K562 (cell line): ENCODE data around the gene TTC23L. TPM values are rescaled to one million over a fixed set of nuclear protein-coding genes. Genes with fewer than 3 reads are reported as not detected.

Experiments
- CBFA2T2 ChIP-seq: fragments of 450-650 bp; conservative IDR thresholded peaks from 2 replicates; pipeline ENCODE4 v1.6.1; 2017; ENCODE audit warnings: mild to moderate bottlenecking
- CHD1 ChIP-seq: fragments of 200-600 bp; sonication (generic); IDR thresholded peaks from one replicate; pipeline ENCODE4 v1.6.1; 2012; ENCODE audit warnings: mild to moderate bottlenecking, moderate library complexity, low read length, inconsistent platforms
- ETV5 ChIP-seq: sonication (generic); formaldehyde crosslinking; IDR thresholded peaks from 2 replicates; pipeline ENCODE4 v1.4.0; 2020; ENCODE audit warnings: low read depth, mild to moderate bottlenecking, missing genetic modification reagents
- FOXJ3 ChIP-seq: sonication (generic); formaldehyde crosslinking; IDR thresholded peaks from 2 replicates; pipeline ENCODE4 v1.4.0; 2020; ENCODE audit warnings: mild to moderate bottlenecking, missing genetic modification reagents
- KAT2B ChIP-seq: IDR thresholded peaks from one replicate; pipeline ENCODE4 v1.6.1; 2012; ENCODE audit warnings: low read depth, mild to moderate bottlenecking, control low read depth, inconsistent platforms, low read length, moderate library complexity
- RFX5 ChIP-seq: IDR thresholded peaks from 2 replicates; pipeline ENCODE4 v1.6.1; 2011; ENCODE audit warnings: low read depth, mild to moderate bottlenecking, improper control_type of control experiment, low read length
- RHOXF2B ChIP-seq: fragments of 250-450 bp; sonication (Bioruptor Pico); conservative IDR thresholded peaks from 2 replicates; pipeline ENCODE4 v1.5.1; 2021
- SAFB2 ChIP-seq: fragments of 200-400 bp; formaldehyde crosslinking; IDR thresholded peaks from 2 replicates; pipeline ENCODE4 v1.6.1; 2018; ENCODE audit warnings: borderline replicate concordance, low read length, low read depth, moderate library complexity; ENCODE audit not compliant: severe bottlenecking
- SAP30 ChIP-seq: fragments of 200-600 bp; sonication (generic); IDR thresholded peaks from 2 replicates; pipeline ENCODE4 v1.6.1; 2012; ENCODE audit warnings: borderline replicate concordance, low read depth, mild to moderate bottlenecking, moderate library complexity, low read length, control low read depth, inconsistent platforms; ENCODE audit not compliant: insufficient read depth, poor library complexity, severe bottlenecking
- SP1 ChIP-seq: sonication (generic); formaldehyde crosslinking; IDR thresholded peaks from 2 replicates; pipeline ENCODE4 v1.8.1; 2022; ENCODE audit warnings: mild to moderate bottlenecking, missing genetic modification reagents
- TRIM28 ChIP-seq: fragments of 450-650 bp; IDR thresholded peaks from 2 replicates; pipeline ENCODE4 v1.6.1; 2017
- TSC22D4 ChIP-seq: fragments of 450-650 bp; IDR thresholded peaks from 2 replicates; pipeline ENCODE4 v1.6.1; 2016; ENCODE audit warnings: missing genetic modification characterization, missing biosample characterization, control low read depth
- ZNF277 ChIP-seq: fragments of 250-450 bp; sonication (Bioruptor Pico); IDR thresholded peaks from 2 replicates; pipeline ENCODE4 v1.8.0; 2022; ENCODE audit warnings: inconsistent platforms, mild to moderate bottlenecking, moderate library complexity, borderline replicate concordance
- ZNF354B ChIP-seq: fragments of 250-450 bp; sonication (Bioruptor Pico); IDR thresholded peaks from 2 replicates; pipeline ENCODE4 v1.4.0; 2020
- ZNF444 ChIP-seq: fragments of 250-450 bp; sonication (Bioruptor Pico); IDR thresholded peaks from 2 replicates; pipeline ENCODE4 v1.4.0; 2020; ENCODE audit warnings: mild to moderate bottlenecking, moderate library complexity
- ZNF766 ChIP-seq: fragments of 200-800 bp; sonication (Bioruptor generic); conservative IDR thresholded peaks from 2 replicates; pipeline ENCODE4 v1.6.1; 2016; ENCODE audit warnings: missing genetic modification characterization, missing compliant biosample characterization
- ZNF79 ChIP-seq: fragments of 250-450 bp; sonication (Bioruptor Pico); IDR thresholded peaks from 2 replicates; pipeline ENCODE4 v1.4.0; 2020; ENCODE audit warnings: low read depth, mild to moderate bottlenecking, moderate library complexity
- polyA plus RNA-seq, 8 experiments: library from polyadenylated mRNA; depleted of rRNA in 4 of 8; stranded (reverse) in 5 of 8; unstranded in 3 of 8; fragments of >200 nt; fragmentation: Nextera tagmentation in 2 of 8; fragmentation: Illumina TruSeq in 1 of 8; extraction: Ambion mirVana in 2 of 8; extraction: Trizol in 1 of 8; gene quantifications; 2 replicates each; pipeline versions ENCODE4 v1.2.1 to v1.2.3, GENCODE V29; 2011 to 2014; ENCODE audit warnings: inconsistent platforms in 1 of 8, missing spikeins in 1 of 8
- total RNA-seq, 7 experiments: library from RNA; depleted of rRNA in 6 of 7; stranded (reverse); fragments of >200 nt in 6 of 7; fragmentation: Illumina TruSeq in 2 of 7; extraction: Trizol in 2 of 7; gene quantifications; 2 replicates each; pipeline versions ENCODE4 v1.2.1 to v1.2.3, GENCODE V29; 2011 to 2021; ENCODE audit warnings: low replicate concordance in 1 of 7
- TF ChIP-seq, protein P1 (sequence below), 3 experiments: fragments of 200-800 bp in 1 of 3; sonication (Bioruptor generic) in 1 of 3; sonication (generic) in 1 of 3; formaldehyde crosslinking in 1 of 3; IDR thresholded peaks; 2 replicates each; pipeline versions ENCODE4 v1.6.1 to v1.8.0; 2016 to 2022; ENCODE audit warnings: mild to moderate bottlenecking in 2 of 3, missing compliant biosample characterization in 2 of 3, missing genetic modification characterization in 2 of 3, missing genetic modification reagents in 1 of 3
- TF ChIP-seq, protein P2 (sequence below): fragments of 450-650 bp; IDR thresholded peaks from 2 replicates; pipeline ENCODE4 v1.6.1; 2017; ENCODE audit warnings: mild to moderate bottlenecking, moderate library complexity
- TF ChIP-seq, protein P3 (sequence below), 2 experiments: fragments of 450-650 bp; conservative IDR thresholded peaks; 2 replicates each; pipeline ENCODE4 v1.6.1; 2017; ENCODE audit warnings: mild to moderate bottlenecking in 2 of 2, moderate library complexity in 2 of 2

The TTC23L gene
- total and polyA plus RNA-seq, 9 of the 15 experiments (the other 6 are each of a cell fraction or from before 2014, with no cell fraction given), result 0.03 to 0.32 (median 0.14) TPM; not detected in 2

DNA sequence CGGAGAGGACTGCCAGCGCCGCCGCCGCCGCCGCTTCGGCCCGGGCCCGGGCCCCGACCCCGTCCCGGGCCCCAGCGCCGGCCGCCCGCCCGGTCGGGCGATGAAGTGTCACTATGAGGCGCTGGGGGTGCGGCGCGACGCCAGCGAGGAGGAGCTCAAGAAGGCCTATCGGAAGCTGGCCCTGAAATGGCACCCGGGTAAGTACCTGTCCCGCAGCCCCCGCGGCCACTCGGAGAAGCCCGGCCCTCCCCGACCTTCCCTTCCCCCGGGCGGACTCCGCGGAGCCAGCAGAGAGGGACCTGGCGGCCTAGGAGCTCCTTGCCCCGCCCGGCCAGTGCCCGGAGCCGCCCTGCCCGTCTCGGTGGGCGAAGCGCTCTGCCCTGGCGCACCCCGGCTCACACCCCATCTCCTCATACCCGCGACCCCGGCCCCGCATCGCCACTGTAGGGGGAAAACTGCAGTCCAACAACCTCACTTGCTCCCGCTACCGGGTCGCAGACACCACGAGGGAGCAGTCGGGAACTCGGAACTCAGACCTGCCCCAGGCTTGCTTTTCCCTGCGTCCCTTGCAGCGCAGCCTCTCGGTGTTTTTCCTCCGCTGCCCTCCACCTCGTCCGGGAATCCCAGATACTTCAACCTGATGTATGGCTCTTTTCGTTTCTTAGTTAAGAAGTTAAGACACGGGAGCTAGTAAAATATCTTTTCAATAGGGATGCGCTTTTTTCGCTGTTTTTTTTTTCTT is 90.9 kb downstream of the TTC23L start (continued):
- TF ChIP-seq, protein P1, sequence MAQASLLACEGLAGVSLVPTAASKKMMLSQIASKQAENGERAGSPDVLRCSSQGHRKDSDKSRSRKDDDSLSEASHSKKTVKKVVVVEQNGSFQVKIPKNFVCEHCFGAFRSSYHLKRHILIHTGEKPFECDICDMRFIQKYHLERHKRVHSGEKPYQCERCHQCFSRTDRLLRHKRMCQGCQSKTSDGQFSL (CRISPR knock-in tag; IDR thresholded peaks at IDR 0.05), result peak; percentile 61
- TF ChIP-seq, protein P1 (tag; IDR thresholded peaks at IDR 0.05), result no peak
- TF ChIP-seq TSC22D4 (tag) (no peak), RHOXF2B (CRISPR knock-in tag) (no peak), ZNF354B (CRISPR knock-in tag) (no peak), SP1 (CRISPR knock-in tag) (no peak), CBFA2T2 (no peak), CHD1 (peak; percentile 70), SAFB2 (no peak), RFX5 (no peak), ZNF79 (CRISPR knock-in tag) (no peak), ZNF277 (CRISPR knock-in tag) (no peak), ETV5 (CRISPR knock-in tag) (no peak), KAT2B (no peak), SAP30 (no peak), ZNF766 (no peak), TRIM28 (peak; percentile 21; the same call in 1 of the 2 replicates), ZNF444 (CRISPR knock-in tag) (no peak), FOXJ3 (CRISPR knock-in tag) (no peak)
- TF ChIP-seq, protein P2, sequence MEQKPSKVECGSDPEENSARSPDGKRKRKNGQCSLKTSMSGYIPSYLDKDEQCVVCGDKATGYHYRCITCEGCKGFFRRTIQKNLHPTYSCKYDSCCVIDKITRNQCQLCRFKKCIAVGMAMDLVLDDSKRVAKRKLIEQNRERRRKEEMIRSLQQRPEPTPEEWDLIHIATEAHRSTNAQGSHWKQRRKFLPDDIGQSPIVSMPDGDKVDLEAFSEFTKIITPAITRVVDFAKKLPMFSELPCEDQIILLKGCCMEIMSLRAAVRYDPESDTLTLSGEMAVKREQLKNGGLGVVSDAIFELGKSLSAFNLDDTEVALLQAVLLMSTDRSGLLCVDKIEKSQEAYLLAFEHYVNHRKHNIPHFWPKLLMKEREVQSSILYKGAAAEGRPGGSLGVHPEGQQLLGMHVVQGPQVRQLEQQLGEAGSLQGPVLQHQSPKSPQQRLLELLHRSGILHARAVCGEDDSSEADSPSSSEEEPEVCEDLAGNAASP, result no peak
- TF ChIP-seq, protein P3, sequence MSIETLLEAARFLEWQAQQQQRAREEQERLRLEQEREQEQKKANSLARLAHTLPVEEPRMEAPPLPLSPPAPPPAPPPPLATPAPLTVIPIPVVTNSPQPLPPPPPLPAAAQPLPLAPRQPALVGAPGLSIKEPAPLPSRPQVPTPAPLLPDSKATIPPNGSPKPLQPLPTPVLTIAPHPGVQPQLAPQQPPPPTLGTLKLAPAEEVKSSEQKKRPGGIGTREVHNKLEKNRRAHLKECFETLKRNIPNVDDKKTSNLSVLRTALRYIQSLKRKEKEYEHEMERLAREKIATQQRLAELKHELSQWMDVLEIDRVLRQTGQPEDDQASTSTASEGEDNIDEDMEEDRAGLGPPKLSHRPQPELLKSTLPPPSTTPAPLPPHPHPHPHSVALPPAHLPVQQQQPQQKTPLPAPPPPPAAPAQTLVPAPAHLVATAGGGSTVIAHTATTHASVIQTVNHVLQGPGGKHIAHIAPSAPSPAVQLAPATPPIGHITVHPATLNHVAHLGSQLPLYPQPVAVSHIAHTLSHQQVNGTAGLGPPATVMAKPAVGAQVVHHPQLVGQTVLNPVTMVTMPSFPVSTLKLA (conservative IDR thresholded peaks at IDR 0.05), result peak; percentile 64 to 67; a peak in 3 of 4 replicates
